ENCODE measurements around the gene SELENOP. TPM values are rescaled to one million over a fixed set of nuclear protein-coding genes. Genes with fewer than 3 reads are reported as not detected.

Gene SELENOP, protein sequence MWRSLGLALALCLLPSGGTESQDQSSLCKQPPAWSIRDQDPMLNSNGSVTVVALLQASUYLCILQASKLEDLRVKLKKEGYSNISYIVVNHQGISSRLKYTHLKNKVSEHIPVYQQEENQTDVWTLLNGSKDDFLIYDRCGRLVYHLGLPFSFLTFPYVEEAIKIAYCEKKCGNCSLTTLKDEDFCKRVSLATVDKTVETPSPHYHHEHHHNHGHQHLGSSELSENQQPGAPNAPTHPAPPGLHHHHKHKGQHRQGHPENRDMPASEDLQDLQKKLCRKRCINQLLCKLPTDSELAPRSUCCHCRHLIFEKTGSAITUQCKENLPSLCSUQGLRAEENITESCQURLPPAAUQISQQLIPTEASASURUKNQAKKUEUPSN
- 2.3 and 8.7 TPM in 2 replicates for total RNA-seq (2011; cell fraction: chromatin; rRNA removed; ENCODE audit: low replicate concordance)
- 0.67 and 3.2 TPM in 2 replicates for total RNA-seq (2011; cell fraction: nucleolus; rRNA removed)
- total RNA-seq (2011; cell fraction: nucleoplasm; rRNA removed), result 4.3 and 4.7 TPM in 2 replicates
- total RNA-seq (2014; rRNA removed), result 3.3 and 5.6 TPM in 2 replicates
- 4.2 and 4.5 TPM in 2 replicates for total RNA-seq (2014; rRNA removed; fragmentation: Illumina TruSeq; extraction: Trizol)
- 5.2 and 6.3 TPM in 2 replicates for total RNA-seq (2015; rRNA removed; fragmentation: Illumina TruSeq; extraction: Trizol)
- total RNA-seq (2021), result 6.0 and 6.2 TPM in 2 replicates
- polyA plus RNA-seq (2011; rRNA removed), result 3.2 and 4.3 TPM in 2 replicates
- 2.1 and 2.5 TPM in 2 replicates for polyA plus RNA-seq (2011; cell fraction: cytosol; rRNA removed)
- 1.9 and 2.5 TPM in 2 replicates for polyA plus RNA-seq (2011; cell fraction: nucleus; rRNA removed)
- polyA plus RNA-seq (2012), result 5.5 and 10.3 TPM in 2 replicates
- 4.5 TPM in 2 replicates for polyA plus RNA-seq (2014; fragmentation: Illumina TruSeq; extraction: Trizol)
- polyA plus RNA-seq (2014; fragmentation: Nextera tagmentation; extraction: Ambion mirVana), result 1 to 10 TPM; 4.4 to 5.8 TPM
- polyA plus RNA-seq (2014; rRNA removed), result 3.9 and 5.6 TPM in 2 replicates
- 1.8 and 3.9 TPM in 2 replicates for polyA minus RNA-seq (2011; rRNA and poly(A)+ RNA removed)
- 1.2 and 4.0 TPM in 2 replicates for polyA minus RNA-seq (2011; cell fraction: cytosol; rRNA and poly(A)+ RNA removed)
- 1.5 and 3.6 TPM in 2 replicates for polyA minus RNA-seq (2011; cell fraction: nucleus; rRNA and poly(A)+ RNA removed)
- Bru-seq, nascent RNA, result percentile 49 among the genes with signal in this experiment
- BruChase-seq, experiment 1, labeled RNA remaining after a 2-hour chase, result percentile 44 among the genes with signal in this experiment
- BruChase-seq, experiment 2, labeled RNA remaining after a 6-hour chase, result percentile 49 among the genes with signal in this experiment
- long read RNA-seq, experiment 1, partial matches to known transcripts, result 2 of 6 reads
- long read RNA-seq, experiment 1, other reads (novel, unspliced or antisense), result 0 of 6 reads
- long read RNA-seq, experiment 2, partial matches to known transcripts, result 0 of 5 reads
- long read RNA-seq, experiment 2, other reads (novel, unspliced or antisense), result 3 of 5 reads
- long read RNA-seq, experiment 3, partial matches to known transcripts, result 0 of 7 reads
- long read RNA-seq, experiment 3, other reads (novel, unspliced or antisense), result 1 of 7 reads

GRCh38 chr5:42811591-42812446, at the start of gene SELENOP:
Gene SELENOP (minus strand): TSS chr5:42811892. CDS start chr5:42808353, 3,539 bp downstream.
- no peaks in the 10 kb centered on the region for H3K27me3 ChIP-seq (ENCODE audit: control insufficient read depth in 2 of 2, insufficient read depth in 2 of 2, low read length in 2 of 2)
- ChIA-PET CTCF (ENCODE audit: low intra/inter-chr PET ratio) (no interaction called here), POLR2A (interaction anchor here (0.6 to 3.2 kb wide), 9 partner anchors 8 to 415 kb away, joined by 3 to 24 read pairs (median 4); no protein-coding TSS in a partner anchor)
- in situ Hi-C loops (cut with MboI) (no loop called here), intact Hi-C loops (cut with micrococcal nuclease) (no loop called here)
- DNase-seq (ENCODE audit: extremely low read depth in 1 of 4, low spot score in 3 of 4), result peak in 2 of 4 experiments; percentile 17 to 53
- no peaks in the 10 kb centered on the region for H3K9me3 ChIP-seq (replicated peaks; ENCODE audit: control insufficient read depth, insufficient read depth, low read depth, low read length)
- BruUV-seq (replicated peaks), result no TSS peak
- no peaks in the 10 kb centered on the region for H3K79me2 ChIP-seq (ENCODE audit: control insufficient read depth, insufficient read depth, low read length)
- H3K4me2 ChIP-seq (ENCODE audit: insufficient read depth, low read length), result peak within 1 kb of the TSS; percentile 52
- peak; percentile 88 for ATAC-seq
- no peaks in the 10 kb centered on the region for H3K36me3 ChIP-seq (ENCODE audit: control insufficient read depth, insufficient read depth, low read length)
- WGBS (ENCODE audit: insufficient coverage, low coverage, missing lambda C conversion rate), result 32% methylated on average over 8 of the region's 8 CpGs
- H3K9me1 ChIP-seq (ENCODE audit: control insufficient read depth, insufficient read depth, low read length), result no peaks in the 10 kb centered on the region
- H3K4me1 ChIP-seq (replicated peaks in 1 of 2; ENCODE audit: control insufficient read depth in 2 of 2, insufficient read depth in 2 of 2, low read length in 2 of 2), result no peaks in the 10 kb centered on the region; a peak in 2 of 5 replicates
- H3K9ac ChIP-seq (ENCODE audit: insufficient read depth in 1 of 2, low read depth in 2 of 2, low read length in 2 of 2), result peak within 1 kb of the TSS in 1 of 2 experiments; percentile 48; a peak in 2 of 4 replicates
- no peak within 1 kb of the TSS for H3K4me3 ChIP-seq
- FAIRE-seq, result peak; percentile 46
- peak within 1 kb of the TSS; percentile 78 for H2AFZ ChIP-seq (ENCODE audit: low read depth, low read length)
- no peaks in the 10 kb centered on the region for H4K20me1 ChIP-seq (replicated peaks; ENCODE audit: control insufficient read depth, insufficient read depth, low read length)
- H3K27ac ChIP-seq (ENCODE audit: extremely low read depth, low read depth, low read length), result peak within 1 kb of the TSS; percentile 57
- TF ChIP-seq BCLAF1 (IDR thresholded peaks at IDR 0.05; ENCODE audit: borderline replicate concordance in 1 of 2, control insufficient read depth in 1 of 2, low read depth in 2 of 2, low read length in 1 of 2), result peak in 1 of 2 experiments; percentile 73; a peak in 1 of 4 replicates
- TF ChIP-seq ZNF41 (CRISPR knock-in tag; conservative IDR thresholded peaks at IDR 0.05), result no peak
- TF ChIP-seq HDAC1 (IDR thresholded peaks at IDR 0.05), result no peak
- TF ChIP-seq, protein P1, sequence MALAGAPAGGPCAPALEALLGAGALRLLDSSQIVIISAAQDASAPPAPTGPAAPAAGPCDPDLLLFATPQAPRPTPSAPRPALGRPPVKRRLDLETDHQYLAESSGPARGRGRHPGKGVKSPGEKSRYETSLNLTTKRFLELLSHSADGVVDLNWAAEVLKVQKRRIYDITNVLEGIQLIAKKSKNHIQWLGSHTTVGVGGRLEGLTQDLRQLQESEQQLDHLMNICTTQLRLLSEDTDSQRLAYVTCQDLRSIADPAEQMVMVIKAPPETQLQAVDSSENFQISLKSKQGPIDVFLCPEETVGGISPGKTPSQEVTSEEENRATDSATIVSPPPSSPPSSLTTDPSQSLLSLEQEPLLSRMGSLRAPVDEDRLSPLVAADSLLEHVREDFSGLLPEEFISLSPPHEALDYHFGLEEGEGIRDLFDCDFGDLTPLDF (CRISPR knock-in tag; IDR thresholded peaks at IDR 0.05), result no peak
- TF ChIP-seq RFX5 (IDR thresholded peaks at IDR 0.05; ENCODE audit: low read depth, low read length), result no peak
- no peak for TF ChIP-seq RCOR1 (IDR thresholded peaks at IDR 0.05; ENCODE audit: borderline replicate concordance in 1 of 2, low read depth in 2 of 2, low read length in 2 of 2)
- no peak for TF ChIP-seq ZNF146 (CRISPR knock-in tag; IDR thresholded peaks at IDR 0.05; ENCODE audit: unreplicated experiment)
- TF ChIP-seq CHD4 (IDR thresholded peaks at IDR 0.05; ENCODE audit: insufficient read depth, insufficient replicate concordance, low read depth, low read length, poor library complexity, severe bottlenecking), result no peak
- peak; percentile 81 for TF ChIP-seq GTF2E2 (tag; IDR thresholded peaks at IDR 0.05)

Measured in K562 (cell line).